ENCODE results near the gene DLST.

Gene DLST

DNA sequence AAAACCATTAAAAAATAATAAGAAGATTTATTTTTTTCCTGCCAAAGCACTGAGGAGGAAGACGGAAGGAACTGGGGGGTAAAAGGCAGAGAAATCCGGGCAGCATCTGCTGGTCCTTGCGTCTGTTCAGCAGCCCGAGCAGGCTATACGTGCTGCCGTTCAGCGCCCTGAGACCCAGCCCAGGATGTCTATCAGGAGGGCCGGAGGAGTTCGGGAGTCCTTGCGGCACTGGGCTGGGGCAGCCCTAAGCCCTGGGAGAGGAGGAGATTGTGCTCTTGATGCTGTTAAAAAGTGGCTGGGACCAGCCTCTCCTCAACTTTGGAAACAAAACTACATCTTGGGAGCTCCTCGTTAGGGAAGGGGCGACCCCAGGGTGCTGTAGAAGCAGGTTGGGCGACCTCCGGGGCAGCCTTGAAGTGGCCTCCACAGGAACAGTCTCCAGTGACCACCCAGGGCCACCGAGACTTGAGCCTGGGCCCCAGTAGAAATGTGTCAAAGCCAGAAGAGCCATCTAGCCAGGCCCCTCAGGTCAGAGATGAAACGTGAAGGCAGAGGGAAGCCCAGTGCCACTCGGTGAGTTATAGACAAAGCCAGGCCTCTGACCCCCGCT lies 59.3 kb downstream of the DLST start:
- no peak for DNase-seq (ENCODE audit: low read depth)

DNA sequence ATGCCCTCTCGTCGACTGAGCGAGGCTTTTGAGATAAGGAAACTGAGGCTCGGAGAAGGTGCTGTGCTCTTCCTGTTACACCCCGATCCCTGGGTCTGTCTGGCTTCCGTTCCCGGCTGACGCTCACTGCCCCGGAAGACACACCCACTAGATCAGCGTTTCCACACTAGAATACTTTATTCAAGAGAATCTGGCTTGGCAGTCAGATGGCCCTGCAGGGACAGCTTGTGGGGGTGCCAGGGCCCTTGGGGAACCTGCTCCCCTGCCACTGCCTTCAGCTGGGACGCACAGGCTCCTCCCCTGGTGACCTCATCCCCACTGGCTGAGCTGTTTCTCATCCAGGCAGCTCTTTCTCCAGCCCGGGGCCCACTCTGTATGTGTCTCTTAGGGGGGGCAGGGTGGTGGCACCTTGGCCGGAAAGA lies 60.0 kb downstream of the DLST start:
- DNase-seq (ENCODE audit: low read depth) = no peak

DNA sequence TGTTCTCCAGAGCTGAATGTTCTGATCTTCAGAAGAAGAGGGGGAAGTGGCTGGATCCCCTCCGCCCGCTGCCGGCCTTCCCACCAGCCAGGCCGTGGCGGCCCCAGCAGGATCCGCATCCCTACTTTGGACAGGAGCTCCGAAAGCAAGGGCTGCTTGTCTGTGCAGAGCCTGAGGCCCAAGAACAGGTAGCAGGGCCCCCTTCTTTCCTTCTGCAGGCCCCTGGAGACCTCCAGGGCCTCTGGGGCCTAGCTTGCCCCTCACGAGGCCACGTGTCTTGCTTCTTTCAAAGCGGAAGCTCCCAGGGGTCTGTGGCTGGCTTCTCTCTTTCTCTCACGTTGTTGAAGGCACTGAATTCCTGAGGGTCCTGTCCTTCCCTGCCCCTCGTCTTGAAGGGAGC lies 60.5 kb downstream of the DLST start:
- no peak for DNase-seq (ENCODE audit: low read depth)

DNA sequence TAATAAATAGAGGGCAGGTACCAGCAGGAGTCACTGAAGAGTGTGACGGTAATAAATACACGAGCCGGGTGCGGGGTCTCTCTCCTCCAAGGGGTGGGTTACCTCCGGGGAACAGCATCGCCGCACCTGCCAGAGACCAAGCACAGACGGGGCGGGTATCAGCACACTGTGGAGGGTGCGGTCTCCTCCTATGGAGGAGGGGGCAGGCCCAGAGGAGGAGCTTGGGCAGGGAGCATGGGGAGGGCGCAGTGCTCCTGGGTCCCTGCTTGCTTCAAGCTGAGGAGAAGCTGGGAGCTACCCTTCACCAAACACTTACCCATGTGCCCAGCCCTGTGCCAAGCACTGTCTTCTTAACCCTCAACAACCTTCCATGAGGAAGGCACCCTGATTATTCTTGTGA lies 60.9 kb downstream of the DLST start:
- DNase-seq (ENCODE audit: low read depth) = no peak

DNA sequence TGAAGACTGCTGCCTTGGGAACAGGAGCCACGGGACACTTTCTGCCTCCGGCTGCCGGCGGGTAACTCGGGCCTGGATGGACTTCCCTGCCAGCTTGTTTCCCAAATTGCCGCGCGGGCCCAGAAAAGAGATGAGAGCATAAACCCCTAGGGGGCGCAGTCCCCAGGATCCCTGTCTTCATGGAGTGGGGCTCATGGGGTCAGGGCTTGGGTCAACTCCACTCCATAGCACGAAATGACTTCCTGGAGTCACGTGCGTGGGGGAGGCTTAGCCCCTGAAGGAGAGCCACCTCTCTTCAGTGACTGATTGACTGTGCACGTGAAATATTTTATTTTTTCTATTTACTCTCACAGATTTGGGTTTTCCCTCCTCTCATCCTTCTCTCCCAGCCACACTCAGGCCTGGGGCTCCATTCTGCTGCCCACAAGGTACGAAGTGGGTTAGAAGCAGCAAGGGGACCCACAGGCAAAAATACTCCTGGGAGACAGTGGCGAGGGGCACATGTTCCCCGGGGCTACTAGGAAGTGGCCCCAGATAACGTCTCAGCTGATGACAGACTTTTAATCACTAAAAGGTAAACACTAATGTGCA lies 63.6 kb downstream of the DLST start:
- no peak for DNase-seq (ENCODE audit: low read depth)

DNA sequence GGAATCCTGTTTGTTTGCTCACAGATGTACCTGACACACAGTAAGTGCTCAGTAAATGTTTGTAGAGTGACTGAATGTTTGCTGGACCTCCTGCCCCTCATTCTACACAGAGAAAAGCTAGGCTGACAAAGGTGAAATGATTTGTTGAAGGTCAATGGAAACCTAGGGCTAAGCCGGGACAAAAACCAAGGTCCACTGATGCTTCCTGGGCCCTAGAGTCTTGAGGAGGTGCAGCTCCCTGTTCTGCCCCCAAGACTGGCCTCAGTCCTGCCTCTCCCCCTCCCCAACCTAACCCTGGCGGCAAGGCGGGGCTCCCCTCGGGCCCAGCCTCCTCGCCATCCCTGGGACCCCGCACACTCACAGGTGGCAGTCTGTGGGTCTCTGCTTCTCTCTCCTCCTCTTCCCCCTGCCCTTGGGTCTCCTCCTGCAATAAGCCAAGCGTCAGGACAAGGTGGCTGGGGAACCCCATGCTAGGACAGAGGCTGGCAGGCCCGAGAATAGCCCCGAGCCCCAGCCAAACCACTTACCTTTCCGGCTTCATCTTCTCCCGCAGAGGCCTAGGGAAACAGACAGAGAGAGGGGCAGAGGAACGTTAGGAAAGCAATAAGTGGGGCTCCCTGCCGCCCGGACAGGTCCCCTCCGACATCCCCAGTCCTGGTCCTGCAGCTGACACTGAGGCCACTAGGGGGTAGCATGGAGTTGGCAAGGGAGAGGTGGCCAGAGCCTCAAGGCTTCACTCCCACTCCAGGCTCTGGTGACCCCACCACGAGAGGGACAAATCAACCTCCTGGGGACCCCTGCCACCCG lies 64.3 kb downstream of the DLST start:
- peak; percentile 56 for DNase-seq (ENCODE audit: low read depth)

DNA sequence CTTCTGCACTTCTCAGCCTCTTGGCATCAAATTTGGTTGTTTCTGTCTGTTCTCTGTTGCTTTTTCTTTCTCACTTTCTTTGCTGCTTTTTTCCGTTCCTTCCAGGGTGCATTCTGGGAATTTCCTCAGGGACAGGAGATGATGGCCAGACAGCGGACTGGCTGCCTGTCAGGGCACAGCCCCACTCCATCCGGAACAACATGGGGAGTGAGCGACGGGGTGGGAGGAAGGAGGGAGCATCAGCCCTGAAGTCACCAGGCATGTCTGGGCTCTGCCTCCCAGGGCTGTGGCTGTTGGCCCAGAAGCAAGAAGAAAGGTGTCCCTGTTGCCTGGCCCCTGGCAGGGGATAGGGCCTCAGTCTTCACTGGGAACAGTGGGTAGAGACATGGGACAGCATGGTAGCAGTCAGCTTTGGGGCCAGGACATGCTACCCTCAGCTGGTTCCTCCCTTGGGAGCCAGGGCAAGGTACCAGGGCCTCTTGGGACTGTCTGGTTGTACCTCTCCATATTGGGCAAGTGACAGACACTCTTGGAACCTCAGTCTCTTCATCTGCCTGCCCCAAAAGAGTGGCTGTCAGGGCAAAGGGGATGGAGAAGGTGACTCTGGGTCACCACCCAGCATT lies 65.1 kb downstream of the DLST start:
- DNase-seq (ENCODE audit: low read depth) = no peak

DNA sequence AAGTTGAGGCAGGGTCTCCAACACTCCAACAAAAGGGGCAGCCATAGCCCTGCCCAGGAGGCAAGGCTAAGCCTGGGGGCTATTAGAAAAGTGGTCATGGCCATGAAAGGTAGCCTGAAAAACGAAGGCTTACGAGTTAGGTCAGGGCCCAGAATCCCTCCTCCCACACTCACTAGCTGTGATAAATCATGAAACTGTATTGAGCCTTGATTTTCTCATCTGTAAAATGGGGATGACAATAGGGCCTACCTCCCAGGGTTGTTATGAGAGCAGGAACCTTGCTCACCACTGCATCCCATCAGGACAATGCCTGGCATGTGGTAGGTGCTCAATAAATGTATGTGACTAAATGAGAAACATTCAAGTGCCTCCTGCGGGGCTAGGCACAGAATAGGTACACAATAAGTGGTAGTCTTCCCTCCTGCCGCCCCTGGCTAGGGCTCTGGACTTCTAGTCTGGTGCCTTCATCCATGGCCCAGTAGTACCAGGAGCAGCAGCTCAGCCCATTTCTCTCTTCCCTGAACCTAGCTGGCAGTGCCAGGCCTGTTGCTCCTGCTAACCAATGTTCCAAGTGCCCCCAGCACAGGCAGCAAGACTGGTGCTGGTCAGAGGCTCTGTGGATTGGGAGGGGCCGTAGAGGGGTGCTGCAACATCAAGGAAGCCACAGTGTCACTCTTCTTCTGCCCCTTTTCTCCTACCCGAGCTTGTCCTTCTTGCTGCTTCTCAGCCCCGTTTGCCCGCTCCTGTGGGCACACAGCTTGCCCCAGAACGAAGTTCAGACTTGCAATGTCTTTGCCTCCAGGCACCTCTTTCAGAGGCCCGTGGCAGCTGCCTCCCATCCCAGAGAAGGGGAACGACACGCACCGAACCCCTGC lies 65.9 kb downstream of the DLST start:
- DNase-seq (ENCODE audit: low read depth) = no peak

DNA sequence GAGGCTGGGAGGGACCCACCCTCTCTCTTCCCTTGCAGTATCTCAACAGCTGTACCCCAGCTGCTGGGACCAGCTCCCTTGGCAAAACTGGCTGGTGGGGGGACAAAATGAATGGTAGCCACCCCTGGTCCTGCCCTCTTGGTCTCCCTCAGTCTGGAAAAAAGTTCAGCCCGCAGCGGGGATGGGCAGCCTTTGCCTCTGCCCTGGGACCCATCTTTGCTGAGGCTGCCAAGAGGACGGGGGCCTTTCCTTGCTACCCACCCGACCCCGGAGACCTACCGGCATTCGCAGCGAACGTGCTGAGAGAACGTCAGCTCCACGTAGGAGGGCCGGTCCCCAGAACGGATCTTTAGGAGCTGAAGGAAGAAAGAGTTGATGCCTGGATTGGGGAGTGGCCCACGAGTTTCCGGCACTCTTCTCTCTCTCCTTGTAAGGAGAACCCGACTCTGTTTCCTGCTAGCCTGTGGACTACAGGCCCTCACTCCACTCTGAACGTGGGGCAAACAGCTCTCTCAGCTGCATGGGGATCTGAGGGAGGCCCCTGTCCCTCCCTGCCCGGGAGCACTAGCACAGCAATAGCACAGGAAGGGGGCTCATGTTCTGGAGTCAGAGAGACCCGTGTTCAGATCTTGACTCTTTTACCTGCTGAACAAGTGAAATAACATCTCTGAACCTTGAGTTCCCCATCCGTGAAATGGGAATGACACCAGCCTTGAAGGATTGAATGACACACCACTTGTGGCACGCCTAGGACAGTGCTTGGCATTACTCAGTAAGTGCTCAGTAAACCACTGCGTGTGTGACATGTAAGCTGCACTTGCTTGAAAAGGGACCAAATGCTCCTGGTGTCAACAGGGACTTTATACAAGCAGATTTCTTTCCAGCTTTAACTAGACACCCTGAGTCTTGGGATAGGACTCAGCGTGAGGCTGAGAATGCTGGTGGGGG lies 66.8 kb downstream of the DLST start:
- DNase-seq (ENCODE audit: low read depth) = no peak

DNA sequence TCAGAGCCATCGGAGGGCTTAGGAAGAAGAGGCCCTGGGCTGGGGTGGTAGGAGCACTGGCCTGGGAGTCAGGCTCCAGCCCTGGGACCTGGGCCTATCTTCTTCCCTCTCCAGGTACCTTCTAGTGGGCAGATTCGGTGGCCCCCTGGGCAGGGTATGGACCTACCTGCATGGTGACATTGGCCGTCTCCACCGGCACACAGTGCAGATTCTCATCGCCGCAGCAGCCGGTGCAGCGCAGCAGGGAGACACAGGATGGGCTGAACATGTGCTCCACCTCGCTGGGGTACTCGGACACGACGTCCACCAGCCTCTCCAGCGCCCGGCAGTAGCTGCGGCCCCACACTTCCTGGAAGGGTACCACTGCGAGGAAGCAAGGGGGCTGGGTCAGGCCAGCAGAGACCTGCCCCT lies 67.5 kb downstream of the DLST start:
- no peak for DNase-seq (ENCODE audit: low read depth)

DNA sequence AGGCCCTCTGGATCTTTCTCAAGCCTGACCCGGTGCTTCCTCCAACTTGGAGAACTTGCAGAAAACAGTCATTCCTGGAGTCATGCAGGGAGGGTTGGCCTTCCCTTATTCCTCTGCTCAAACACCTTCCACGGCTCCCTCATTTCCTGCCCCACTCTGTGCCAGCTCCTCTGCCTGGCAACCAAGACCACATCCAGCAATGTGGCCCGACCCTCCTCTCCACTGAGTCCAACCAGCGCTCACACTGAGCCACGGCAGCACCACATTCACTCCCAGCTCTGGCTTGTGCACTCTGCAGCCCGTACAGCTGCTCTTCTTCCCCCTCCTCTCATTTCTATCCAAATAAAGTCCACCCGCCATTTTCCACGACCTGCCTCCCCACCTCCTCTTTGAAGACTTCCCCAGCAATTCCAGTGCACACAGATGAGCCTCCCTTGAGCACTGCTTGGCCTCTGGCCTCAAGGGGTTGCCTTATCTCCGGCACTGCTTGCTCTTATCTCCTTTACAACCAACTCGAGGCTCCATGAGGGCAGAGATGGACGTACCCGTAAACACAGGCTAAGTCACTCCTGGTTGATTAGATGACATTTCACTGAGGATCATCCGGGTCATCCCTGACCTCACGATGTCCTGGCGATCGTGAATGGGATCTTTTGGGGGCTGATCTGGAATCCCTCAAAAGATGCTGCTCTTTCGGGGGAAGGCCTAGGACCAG lies 68.3 kb downstream of the DLST start:
- DNase-seq (ENCODE audit: low read depth) = no peak

DNA sequence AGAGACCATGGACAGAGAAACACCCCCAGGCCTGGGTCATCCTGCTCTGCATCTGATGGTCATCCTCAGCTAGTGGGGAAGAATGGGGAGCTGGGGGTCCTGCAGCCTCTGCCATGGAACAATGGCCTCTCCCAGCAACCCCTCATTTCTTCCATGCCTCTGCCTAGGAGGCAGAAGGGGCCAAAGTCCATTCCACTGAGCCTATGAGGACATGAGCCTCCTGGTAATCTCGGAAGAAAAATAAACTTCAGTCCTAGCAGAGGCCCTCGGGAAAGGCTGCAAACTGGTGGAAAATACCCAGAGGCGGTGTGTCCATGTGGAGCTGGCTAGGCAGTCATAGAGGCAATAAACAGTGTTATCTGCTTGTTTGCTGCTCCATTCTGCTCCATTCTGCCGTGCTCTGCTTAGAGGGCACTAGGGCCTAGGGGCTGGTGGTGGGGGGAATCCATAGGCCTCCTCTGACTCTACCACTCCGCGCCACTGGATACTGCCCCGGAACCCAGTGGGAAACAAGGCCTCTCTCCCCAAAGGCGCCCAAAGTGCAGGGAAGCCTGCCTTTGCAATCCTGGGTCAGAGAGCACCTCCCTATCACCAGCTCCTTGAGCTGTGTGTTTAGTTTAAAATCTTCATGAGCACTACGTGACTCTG lies 69.2 kb downstream of the DLST start:
- no peak for DNase-seq (ENCODE audit: low read depth)

DNA sequence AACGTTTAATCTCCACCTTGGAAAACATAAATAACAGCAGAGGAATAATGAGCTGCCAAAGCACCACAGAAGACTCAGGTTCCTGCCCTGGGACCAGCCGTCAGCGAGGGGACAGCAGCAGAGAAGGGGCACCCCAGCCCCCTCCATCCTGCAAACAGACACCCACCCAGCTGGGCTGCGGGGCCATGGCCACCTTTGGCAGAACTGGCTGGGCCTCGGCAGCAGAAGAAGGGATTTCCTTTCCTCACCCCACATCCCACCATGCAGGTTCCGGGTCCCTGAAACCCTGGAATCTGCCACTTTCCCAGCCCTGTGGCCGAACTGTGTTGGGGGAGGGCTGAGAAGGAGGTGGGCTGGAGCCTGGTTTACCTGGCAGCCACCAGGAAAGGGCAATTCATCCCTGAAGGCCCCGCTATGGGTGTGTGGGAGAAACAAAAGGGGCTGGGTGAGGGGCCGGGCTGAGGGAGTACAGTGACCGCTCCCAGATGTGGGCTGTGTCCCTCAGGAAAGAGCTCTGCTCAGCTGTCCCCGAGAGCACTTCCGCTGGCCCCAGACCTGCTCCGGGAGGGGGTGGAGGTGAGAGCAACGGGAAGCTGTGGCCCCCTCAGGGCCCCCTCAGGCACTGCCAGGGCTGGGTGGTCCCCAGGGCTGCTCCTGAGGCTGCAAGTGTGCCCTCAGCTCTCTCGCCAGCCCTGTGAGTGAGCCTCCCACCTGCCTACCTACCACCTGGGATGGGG lies 69.9 kb downstream of the DLST start:
- no peak for DNase-seq (ENCODE audit: low read depth)

DNA sequence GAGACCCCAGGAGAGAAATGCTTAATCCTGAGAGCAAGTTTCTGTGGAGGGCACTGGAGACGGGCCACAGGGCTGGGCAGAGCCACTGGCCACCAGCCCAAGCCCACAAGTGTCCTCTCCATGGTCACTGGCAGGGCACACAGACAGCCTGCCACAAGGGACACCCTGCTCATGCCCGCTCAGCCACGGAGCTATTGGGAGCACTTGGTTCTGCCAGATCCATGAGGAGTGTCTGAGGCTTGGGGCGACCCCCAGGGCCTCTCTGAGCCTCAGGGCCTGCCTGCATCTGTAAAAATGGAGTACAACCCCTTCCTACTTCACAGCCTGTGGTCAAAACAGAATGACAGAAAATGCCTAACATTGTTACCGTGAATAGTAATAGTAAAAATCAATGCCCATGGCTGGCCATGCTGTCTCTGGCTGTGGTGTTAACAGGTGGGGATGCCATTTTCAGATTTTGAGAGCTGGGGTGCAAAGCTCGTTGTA lies 70.5 kb downstream of the DLST start:
- no peak for DNase-seq (ENCODE audit: low read depth)

DNA sequence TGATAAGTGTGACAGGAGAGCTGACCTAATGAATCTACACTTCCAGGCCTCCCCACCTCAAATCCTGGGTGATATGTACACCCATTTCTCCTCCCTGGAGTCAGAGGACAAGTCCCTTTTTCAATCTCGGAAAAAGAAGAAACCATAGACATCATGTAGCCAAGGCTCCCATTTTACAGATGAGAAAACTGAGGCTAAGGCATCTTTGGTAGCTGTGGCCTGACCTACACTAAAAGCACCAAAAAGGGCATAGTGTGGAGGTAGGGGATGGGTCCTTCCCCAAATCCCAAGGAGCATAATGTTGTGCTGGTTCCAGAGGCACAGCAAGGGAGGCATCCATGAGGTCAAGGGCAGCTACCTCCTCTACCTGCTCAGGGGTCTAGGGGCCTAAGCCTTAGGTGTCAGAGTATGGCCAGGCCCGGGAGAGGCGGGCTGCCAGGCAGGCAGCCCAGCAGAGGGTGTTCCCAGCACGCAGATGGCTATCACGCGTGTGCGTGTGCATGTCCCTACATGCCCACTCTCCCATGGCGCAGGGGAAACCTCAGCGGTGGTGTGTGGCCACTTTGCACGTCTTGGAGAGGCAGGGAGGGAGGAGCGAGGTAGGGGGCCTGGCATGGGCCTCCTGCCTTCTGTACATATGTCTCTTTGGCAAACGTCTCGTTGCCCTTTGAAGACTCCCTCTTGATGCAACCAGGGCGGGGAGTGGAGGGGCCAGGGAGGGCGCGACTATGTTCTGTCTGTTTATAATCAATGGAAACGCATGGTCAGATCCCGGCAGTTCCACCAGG lies 71.2 kb downstream of the DLST start:
- DNase-seq (ENCODE audit: low read depth) = no peak

All from fibroblast of the conjunctiva (primary cell).